ENCODE measurements around the gene COCH.

COCH gene

DNA sequence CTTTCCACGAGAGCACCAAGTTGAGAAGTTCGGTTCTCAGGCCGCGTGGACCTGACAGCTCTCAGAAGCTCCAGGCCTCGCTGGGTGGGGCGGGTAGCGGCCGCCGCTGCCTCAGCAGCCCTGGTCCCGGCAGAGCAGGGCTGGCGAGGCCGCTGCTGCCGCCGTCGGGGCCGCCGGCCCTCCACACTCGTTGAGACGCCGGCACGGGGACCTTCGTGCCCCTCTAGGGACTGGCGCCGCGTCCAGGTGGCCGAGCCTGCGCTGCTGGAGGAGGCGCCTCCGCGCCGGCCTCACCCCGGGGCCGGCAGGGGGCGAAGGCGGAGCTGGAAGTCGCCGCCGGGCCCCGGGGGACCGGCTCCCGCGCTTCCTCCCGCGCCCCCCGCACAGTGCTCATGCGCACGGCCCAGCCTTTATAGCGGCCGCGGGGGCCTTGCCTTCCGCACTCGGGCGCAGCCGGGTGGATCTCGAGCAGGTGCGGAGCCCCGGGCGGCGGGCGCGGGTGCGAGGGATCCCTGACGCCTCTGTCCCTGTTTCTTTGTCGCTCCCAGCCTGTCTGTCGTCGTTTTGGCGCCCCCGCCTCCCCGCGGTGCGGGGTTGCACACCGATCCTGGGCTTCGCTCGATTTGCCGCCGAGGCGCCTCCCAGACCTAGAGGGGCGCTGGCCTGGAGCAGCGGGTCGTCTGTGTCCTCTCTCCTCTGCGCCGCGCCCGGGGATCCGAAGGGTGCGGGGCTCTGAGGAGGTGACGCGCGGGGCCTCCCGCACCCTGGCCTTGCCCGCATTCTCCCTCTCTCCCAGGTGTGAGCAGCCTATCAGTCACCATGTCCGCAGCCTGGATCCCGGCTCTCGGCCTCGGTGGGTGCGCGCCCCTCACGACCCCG is at the start of gene COCH:
Gene COCH, plus strand, starts transcription at position 440 of the 879 bp plus-strand sequence. Its CDS starts 380 bp downstream, at position 820.
- no peak for DNase-seq

DNA sequence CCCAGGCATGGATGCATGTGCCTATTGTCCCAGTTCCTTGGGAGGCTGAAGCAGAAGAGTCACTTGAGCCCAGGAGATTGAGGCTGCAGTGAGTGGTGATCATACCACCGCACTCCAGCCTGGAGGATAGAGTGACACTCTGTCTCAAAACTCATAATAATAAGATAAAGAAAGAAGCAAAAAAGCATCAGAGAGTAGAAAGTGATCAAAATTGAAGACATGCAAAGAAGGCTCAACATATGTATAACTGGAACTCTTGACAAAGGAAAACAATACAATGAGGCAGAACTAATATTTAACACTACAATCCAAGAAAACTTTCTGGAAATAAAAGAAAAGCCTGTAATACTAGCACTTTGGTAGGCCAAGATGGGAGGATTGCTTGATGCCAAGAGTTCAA is 48.3 kb upstream of the COCH start:
- DNase-seq, result no peak

DNA sequence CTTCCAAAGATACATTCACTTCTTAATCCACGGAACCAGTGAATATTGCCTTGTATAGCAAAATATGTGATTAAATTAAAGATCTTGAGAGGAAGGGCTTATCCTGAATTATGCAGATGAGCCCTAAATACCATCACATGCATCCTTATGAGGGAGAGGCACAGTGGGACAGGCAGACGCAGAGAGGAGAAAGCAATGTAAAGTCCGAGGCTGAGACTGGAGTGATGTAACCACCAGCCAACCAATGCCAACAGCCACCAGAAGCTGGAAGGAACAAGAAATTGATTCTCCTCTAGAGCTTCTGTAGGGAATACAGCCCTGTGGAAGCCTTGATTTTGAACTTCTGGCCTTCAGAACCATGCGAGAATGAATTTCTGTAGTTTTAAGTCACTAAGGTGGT is 44.5 kb upstream of the COCH start:
- no peak for DNase-seq

DNA sequence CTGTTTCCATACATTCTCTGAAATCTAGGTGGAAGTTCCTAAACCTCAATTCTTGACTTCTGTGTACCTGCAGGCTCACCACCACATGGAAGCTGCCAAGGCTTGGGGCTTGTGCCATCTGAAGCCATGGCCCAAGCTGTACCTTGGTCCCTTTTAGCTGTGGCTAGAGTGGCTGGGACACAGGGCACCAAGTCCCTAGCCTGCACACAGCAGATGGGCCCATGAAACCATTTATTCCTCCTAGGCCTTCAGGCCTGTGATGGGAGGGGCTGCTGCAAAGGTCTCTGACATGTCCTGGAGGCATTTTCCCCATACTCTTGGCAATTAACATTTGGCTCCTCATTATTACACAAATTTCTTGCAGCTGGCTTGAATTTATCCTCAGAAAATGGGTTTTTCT is 40.0 kb upstream of the COCH start:
- DNase-seq, result no peak

DNA sequence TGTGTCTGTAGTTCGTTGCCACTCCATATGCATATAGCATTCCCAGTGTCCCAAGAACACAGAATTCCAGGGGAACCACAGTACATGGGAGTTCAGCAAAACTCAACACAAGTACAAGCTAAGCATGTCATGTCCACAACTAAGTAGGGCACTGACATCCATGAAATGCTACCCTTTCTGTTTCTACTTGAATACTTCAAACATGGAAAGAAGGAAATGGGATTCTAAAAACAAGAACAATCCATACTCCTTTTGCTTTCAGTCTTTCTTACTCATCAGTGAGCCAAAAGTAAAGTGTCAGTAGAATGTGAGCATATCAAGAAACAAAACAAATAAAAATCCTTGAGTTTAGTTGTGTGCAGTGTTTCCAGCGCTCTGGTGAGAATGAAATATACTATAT is 36.0 kb upstream of the COCH start:
- DNase-seq, result no peak

DNA sequence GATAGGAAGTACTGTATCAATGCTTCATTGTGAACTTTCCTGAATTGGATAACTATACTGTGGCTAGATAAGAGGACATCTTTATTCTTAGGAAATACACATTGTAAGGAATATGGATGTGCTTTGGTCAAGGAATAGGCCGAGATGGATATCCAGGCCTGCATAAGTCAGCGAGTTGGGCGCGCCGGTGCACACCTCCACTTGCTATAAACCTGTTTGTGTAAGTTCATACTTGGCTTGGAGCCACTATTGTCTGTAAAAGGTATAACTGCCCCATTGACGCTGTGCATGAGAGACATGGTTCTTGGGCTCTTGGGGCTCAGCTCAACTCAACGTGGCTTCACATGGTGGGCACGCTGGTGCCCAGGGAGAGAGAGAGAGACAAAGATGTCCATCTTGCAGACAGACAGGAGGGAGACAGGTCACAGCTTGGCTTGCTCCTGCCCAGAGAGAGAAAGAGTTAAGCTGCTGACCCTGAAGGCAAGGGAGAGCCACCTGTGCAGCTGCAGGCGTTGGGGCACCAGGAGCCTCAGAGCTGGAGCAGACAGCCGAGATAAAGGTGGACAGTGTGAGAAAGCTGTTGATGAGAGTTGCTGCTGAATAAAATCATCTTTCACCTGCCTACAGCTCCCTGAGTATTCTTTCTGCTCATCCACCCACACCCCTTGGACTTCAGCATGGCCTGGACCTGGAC is 34.1 kb upstream of the COCH start:
- no peak for DNase-seq

DNA sequence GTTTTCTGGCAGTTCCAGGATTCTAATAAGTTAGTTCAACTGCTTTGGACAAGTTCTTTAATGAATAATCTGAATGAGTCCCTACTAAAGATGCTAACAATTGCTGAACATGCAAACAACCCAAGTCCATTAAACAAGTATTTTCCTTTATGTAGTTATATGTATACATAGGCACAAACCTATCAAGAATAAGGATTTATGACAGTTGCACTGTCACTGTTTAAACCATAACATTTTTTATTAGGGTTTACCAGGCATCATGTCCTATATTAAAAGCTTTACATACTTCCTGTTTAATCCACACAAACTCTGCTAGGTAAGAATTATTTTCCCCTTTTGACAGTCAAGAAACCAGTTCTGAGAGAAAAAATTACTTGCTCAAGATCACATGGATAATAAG is 31.9 kb upstream of the COCH start:
- DNase-seq, result no peak

DNA sequence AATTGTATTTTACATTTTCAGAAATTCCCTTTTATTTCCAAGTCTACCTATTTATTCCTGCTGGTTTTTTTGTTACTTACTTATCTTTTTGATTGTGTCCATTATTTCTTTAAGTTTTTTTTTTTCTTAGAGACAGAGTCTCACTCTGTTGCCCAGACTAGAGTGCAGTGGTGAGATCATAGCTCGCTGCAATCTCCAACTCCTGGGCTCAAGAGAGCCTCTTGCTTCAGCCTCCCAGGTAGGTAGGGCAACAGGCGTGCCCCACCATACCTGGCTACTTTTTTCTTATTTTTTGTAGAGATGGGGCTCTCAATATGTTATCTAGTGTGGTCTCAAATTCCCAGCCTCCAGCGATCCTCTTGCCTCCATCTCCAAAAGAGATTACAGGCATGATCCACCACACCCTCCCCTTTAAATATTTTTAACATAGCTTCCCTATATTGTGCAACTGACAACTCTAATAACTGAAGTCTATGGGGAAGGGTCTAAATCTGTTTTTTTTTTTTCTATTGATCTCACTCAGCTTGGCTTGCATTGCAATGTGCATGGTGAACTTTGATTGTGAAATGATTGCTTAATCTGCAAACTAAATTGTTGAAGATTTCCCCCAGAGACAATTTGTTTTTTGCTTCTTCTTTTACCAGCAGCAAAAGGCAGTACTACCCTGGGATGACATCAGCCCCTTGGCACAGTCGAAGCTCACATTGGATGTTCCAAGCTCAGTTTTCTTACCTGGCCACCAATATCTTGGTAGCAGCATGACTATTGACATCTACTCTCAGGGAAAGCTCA is 25.7 kb upstream of the COCH start:
- no peak for DNase-seq

DNA sequence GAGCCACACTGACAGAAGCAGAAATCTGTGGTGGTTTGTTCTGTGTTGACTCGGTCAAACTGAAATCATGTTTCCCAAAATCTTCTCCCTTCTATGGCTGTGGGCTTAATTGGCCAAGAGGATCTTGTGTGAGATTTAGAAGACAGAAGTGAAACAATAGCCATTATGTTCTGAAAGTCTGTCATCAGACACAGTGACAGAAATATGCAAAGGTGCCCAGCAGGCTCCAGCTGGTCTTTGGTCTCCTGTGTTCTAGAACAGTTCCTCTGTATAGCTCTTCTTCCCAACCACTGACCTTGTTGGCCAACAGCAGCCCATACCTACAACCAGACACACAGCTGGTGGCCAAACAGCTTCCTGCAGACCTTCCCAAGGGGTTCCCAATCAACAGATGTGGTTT is 25.0 kb upstream of the COCH start:
- no peak for DNase-seq

DNA sequence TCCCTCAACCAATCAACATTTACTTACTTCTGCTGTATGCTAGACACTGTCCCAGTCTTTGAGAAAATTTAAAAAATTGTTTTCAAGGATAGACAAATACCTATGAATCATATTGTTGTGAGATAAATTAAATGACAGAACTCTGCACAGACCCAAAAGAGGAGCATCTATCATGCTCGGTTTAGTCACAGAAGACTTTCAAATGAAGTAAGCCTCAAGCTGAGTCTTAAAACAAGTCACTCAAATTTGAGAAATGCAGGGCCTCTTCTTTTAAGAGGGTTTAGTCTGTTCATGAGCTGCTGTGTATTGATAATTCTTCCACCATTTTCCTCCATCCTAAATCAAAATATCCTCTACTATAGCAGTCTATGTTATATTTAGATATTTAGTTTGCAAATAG is 24.4 kb upstream of the COCH start:
- no peak for DNase-seq

DNA sequence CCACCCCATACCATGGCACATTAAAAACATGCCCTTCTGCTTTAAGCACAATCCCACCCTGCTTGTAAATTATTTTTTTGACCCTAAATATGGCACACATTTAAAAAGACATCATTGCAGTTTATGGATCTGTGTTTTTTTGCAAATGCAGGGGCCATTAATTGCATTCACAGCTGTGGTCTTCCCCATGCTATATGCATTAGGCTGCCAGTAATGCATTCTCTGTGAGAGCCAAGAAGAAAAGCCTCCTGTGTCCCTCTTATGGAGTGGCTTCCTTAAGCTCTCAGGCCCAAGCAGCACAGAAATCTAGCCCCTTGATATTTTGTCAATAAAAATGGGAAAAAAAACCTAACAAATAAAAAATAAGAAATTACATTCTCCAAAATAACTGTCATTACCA is 20.4 kb upstream of the COCH start:
- DNase-seq, result no peak

DNA sequence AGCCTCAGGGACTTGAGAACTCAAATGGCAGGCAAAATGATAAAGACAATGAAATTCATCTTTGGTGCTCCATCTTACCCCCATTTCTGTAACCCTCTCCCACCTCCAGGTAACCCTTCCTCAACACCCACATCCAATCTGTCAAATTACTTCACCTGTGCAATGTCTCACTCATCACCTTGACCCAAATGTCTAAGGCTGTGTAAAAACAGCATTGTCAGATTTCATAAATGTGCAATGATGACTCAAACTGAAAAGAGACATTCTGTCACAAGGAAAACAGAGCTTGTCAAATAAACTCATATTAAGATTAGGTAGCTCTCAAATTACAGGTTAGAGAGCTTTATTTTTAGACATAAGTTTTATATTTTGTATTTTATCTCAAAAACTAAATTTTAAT is 19.9 kb upstream of the COCH start:
- no peak for DNase-seq

DNA sequence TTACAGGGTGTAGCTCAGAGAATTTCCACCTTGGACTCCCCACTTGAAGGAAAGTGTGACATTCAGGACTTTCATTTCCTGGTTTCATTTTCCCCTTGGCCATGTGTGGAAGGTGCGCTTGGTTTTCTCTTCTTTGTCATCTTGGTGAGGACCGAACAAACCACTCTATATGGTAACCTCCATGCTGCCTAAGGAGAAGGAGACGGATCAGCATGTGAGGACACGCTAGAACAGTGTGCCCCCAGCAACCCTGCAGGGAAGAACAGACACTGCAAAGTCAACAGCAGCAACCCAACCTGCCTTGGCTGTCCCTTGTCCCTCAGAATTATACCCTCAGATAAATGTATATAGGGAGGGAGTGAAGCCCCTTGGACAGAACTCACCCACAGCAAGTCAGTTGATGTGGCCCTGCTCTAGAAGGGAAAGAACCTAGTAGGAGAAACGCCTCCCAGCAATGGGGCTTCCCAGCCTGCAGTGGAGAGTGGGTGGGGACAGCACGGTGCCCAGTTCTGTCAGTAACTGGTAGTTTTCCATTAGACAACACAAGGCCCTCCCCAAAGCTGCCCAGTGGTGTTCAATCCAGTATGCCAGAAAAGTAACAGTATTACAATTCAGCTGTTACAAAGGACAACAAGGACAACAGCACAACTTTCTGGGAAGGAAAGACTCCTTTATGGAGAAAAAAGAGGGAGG is 18.9 kb upstream of the COCH start:
- DNase-seq, result no peak

DNA sequence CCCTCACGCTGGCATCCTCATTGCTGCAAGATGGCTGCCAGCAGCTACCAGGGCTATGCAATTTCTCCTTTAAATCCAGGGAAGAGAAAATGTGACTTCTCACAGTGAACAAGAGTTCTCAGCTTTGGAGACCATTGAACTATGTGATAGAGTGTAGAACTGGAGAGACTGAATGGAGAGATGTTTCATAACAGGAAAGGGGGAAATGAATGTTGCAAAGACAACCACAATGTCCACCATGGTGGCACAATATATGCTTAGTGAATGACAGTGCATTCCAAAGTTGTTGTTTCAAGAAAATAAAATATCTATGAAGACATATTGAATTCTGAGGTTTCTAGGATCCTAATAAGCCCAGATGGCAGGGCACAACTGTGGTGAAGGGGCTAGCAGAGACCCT is 13.2 kb upstream of the COCH start:
- DNase-seq, result no peak

DNA sequence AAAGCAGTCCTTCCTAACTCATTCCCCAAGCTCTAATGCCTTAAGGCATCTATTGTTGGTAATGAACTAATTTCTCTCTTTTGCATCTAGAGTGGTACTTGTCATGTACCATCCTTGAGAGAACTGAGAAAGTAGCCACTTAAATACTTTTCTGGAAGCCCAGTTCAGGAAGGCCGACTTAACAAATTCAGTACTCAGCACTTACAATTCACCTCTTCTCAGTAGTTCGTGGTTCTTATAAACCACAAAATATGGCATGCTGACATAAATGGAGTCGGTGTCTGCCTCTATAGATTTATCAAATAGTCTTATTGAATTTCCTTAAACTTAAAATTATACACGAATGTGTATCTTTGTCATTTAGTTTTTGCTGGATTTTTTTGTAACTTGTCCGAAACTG is 9.4 kb upstream of the COCH start:
- peak; percentile 67 for DNase-seq

DNA sequence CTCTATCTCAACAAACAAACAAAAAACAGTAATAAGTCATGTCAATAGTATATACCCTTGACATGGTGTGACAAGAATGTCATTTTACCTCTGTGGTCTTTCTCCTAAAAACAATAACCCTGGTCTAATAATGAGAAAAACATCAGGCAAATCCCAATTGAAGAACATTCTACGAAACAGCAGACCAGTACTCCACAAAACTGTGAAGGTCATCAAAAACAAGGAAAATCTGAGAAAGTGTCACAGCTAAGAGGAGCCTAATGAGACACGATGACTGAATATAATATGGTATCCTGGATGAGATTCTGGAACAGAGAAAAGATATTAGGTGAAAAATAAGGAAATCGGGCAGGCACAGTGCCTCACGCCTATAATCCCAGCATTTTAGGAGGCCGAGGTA is 5.6 kb upstream of the COCH start:
- DNase-seq, result no peak

DNA sequence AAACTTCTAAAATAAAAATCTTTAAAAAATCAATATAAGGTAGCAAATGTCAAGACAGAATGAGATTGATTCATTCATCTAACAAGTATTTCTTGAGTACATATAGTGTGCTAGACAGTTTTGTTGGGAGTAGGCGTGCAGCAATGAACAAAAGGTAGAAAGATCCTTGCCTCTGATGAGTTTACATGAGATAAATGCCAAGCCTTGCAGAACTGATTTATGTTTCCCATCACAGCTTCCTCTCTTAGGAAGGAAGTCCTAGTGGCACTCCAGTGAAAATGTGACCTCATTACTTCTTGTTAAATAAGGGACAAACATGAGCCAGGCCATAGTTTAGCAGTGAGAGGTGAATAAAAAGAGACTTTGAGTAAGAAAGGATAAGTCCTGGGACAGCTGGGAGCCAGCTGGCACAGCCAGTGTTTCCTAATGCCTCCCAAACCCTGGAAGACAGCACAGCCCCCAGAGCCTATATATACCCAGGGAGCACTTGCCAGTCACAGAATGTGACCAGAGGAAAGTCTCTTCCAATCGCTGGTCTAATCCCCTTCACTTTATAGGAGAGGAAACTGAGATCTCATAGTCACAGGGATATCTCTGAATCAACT is 4.7 kb upstream of the COCH start:
- no peak for DNase-seq

DNA sequence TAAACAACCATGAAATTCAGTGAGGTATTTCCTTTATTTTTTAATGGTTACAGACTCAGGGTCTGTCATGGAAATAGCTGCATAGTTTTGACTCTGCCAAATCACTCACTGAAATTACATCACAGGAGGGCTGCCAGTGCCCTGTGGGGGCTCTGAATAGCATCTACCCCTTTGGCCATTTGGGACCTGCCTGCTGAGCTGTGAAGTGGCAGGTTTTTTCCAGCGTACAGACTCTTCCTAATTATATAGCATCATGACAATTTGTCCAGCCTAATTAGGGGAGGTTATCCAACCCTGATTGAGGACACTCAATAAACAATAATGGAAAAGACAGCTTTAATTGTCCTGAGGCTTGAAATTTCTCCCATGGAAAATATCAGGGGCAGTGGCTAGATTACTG is 1.8 kb upstream of the COCH start:
- no peak for DNase-seq

DNA sequence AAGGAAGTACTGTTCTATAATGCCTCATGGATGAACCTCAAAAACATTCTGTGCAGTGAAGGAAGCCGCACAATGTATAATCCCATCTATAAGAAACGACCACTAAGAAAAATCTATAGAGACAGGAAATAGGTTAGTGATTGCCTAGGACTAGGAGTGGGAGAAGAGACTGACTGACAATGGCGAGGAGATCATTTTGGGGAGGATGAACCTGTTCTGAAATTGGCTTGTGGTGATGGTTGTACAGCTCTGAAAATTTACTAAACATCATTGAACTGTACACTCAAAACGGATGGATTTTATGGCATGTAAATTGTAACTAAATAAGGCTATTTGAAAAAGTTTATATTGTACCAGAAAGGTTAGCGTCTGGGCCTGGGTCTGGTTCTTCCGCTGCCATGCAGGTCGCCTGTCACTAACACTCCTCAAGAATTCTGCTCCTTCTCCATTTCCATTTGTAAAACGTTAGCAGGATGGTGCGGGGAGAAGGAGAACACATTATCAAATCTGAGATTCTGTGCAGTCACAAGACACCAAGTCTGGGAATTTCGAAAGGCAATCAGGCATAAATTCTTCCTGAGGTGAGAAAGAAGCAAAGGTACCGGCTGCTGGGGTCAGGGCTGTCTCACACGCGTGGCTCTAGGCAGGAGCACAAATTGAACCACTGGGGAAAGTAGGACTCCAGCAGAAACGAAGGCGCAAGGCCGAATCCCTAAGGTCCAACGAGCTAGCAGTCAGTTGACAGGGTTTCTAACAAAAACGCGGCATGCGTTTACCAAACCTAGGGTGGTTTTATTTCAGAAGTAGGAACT is 845 bp upstream of the COCH start:
- no peak for DNase-seq

DNA sequence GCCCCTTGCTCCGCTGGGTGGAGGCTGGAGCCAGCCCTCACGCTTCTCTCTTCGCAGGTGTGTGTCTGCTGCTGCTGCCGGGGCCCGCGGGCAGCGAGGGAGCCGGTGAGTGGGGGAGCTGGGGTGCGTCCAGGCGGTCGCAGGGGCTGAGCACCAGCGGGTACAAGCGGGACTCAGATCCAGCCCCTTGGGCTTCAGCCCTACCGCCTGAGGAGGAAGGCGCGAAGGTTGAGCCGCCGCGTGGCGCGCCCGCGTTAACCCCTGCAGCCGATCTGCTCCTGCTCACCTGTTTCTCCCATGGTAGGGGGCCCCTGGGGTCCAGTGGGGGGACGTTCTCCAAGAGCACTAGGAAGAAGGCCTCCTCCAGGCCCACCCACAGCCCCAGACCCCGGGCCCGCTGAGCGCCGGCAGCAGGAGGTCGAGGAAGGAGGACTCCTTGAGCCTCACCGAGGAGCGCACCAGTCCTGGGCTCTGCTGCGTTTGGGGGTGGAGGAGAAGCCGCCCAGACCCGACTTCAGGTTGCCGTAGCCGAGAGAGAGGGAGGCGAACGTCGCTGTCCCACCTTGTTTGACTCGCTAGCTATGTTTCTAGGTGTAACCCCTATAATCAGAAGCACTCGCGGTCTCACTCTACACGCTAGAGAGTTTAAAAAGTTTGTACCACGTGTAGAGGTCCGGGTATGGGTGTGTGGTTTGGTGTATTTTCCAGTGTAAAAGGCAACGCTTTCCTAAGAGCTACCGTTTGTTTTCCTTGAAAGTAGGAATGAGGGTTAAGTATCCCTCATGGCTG is 834 bp downstream of the COCH start:
- DNase-seq, result no peak

DNA sequence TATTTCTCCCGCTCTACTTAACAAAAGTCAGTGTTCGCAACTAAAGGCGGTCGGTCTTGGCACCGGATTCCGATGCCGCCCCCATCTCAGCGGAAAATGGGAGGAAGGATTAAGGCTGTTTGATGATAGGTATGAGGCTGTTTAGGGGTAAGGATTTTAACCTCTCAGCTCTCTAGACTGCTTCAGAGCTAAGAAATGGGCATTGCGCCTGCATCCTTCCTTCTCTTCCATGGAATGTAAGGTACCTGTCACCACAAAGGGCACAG is 1.4 kb downstream of the COCH start:
- DNase-seq, result no peak

Data from NCI-H187 treated with DMSO at 0.1 percent for 48 hours (cell line).